GM18861 (cell line): ENCODE measurements around the gene PRAMEF4.
"Not testable (repeated sequence)": the region's sequence is repeated elsewhere in the genome, so short reads cannot be mapped to it uniquely, and the experiment has no call there.

Experiments
- ATAC-seq: cut with Tn5 transposase; IDR thresholded peaks from one replicate; pipeline ENCODE4 v1.9.1; 2021; ENCODE audit not compliant: unreplicated experiment

Gene PRAMEF4

DNA sequence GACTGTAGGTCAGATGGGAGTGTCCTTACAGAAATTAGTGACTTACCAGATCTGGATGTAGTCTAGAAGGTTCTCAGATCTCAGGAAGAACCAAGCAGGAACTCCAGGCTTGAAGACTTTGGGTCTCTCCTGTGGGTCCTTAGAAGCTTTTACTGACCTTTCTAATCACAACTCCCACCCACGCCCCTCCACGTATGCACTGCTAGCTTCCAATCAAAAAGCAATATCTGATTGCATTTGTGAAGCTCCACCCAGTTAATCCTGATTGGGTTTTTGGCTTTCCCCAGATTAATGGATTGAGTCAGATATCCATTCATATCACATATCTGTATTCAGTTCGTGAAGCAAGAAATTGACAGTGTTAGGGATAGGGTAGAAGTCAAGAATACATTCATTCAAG lies at the start of gene PRAMEF4:
Gene PRAMEF4 (minus strand): TSS at position 101 of the 400 bp plus-strand sequence. CDS start 2,807 bp downstream, outside the sequence.
- ATAC-seq, result not testable (repeated sequence)

DNA sequence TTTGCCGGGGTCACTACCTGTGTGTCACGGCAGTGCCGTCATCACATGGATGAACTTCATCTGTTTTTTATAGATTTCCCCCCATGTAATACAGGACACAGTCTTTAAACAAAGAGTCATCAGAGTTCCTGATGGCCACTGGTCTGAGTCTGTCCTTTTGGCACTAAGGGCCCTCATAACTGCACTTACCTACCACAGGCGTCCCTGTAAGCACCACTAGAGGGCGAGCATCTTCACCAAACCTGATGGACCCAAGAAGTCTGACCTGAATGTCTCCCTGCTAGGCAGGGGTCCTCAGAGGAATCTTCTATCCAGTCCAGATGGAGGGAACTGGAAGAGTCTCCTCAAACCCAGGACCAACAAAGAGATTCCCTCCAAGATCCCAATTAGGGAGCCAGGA lies 38.4 kb upstream of the PRAMEF4 start:
- not testable (repeated sequence) for ATAC-seq

DNA sequence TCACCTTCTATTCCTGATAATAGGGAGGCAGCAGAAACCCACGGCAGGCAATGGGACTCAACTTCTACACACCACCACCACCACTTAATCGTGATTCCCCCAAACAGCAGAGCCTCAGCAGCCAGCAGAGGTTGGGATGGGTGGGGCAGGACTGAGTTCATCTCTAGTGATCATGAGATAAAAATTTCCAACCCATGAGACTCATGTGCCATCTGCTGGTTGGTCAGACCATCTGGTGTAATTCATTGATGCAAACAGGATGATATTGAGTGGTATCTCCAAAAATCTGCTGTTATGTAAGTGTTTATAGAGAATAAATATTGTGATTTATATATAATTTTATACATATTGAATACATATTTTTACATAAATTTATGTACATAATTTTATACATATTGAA lies 35.7 kb upstream of the PRAMEF4 start:
- not testable (repeated sequence) for ATAC-seq

DNA sequence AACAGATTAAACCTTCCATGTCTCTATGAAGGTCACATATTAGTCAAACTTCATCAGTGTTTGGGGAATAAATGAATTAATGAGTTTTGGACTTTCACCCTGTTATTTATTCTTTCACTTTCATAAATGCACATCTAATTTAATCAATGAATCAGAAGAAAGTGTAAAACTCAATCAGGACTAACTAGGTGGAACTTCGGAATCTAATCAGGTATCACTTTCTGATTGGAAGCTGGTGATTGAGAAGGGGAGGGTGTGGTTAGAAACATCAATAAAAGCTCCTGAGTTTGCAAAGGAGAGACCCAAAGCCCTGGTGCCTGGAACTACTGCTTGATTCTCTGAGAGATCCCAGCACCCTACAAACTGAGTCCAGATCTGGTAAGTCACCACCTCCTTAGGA lies 30.3 kb upstream of the PRAMEF4 start, which contains the start of gene PRAMEF7:
Gene PRAMEF7 (plus strand): TSS at position 301 of the 400 bp plus-strand sequence. CDS start 1,083 bp downstream, outside the sequence.
- ATAC-seq, result not testable (repeated sequence)

DNA sequence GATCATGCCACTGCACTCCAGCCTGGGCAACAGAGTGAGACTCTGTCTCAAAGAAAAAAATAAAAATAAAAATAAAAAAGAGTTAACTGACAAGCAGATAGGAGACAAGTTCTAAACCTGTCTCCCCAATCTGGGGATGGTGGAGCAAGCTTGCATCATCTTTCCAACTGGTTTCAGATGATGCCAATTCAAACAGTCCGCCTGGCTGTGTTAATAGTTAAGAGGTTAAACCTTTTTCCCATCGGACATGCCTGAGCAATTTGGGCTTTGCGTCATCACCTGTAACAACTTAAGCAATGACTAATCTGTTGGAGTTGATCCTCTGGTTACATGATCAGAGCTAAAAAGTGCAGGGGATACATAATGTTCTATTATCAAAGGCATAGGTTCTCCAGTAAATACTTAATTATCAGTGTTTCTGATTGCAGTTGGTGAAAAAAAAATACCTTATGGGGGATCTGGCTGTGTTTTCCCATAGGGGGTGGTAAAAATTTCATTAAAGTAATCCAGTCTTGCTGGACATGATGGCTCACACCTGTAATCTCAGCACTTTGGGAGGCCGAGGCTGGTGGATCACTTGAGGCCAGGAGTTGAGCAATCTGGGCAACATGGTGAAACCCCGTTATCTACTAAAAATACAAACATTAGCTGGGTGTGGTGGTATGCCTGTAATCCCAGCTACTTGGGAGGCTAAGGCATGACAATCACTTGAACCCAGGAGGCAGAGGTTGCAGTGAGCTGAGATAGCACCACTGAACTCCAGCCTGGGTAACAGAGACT lies 18.0 kb upstream of the PRAMEF4 start:
- ATAC-seq, result not testable (repeated sequence)

DNA sequence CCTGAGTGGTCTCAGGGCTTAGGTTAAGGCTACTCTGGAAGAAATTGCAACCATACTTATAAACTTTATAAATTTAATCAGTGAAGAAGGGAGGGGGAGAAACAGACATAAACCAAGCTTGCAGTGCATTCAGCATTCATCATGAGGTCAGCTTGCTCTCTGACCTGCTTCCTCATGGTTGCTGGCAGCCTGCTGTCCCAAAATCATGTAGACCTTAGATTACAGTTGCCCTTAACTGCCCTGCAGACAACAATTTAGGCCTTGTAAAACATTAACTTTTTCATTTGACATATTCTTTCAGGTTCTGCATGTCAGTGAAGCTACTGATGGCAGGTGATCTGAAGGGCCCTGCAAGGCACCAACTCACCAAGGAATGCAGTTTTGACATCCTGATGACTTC lies 13.2 kb upstream of the PRAMEF4 start:
- ATAC-seq, result not testable (repeated sequence)

DNA sequence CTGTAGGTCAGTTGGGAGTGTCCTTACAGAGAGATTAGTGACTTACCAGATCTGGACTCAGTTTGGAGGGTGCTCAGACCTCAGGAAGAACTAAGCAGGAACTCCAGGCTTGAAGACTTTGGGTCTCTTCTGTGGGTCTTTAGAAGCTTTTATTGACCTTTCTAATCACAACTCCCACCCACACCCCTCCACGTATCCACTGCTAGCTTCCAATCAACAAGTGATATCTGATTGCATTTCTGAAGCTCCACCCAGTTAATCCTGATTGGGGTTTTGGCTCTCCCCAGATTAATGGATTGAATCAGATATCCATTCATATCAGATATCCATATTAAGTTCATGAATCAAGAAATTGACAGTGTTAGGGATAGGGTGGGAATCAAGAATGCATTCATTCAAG lies 12.2 kb upstream of the PRAMEF4 start, which contains the start of gene PRAMEF10:
Gene PRAMEF10 (minus strand): TSS at position 101 of the 400 bp plus-strand sequence. CDS start 2,423 bp downstream, outside the sequence.
- not testable (repeated sequence) for ATAC-seq

DNA sequence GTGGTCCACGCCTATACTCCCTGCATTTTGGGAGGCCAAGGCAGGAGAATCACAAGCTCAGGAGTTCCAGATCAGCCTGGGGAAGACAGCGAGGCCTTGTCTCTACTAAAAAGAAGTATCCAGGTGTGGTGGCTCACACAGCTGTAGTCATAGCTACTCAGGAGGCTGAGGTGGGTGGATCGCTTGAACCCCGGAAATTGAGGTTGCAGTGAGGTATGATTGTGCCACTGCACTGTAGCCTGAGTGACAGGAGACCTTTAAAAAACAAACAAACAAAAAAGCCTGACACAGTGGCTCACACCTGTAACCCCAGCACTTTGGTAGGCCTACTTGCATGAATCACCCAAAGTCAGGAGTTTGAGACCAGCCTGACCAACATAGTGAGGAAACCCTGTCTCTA lies 7.5 kb downstream of the PRAMEF4 start:
- not testable (repeated sequence) for ATAC-seq

DNA sequence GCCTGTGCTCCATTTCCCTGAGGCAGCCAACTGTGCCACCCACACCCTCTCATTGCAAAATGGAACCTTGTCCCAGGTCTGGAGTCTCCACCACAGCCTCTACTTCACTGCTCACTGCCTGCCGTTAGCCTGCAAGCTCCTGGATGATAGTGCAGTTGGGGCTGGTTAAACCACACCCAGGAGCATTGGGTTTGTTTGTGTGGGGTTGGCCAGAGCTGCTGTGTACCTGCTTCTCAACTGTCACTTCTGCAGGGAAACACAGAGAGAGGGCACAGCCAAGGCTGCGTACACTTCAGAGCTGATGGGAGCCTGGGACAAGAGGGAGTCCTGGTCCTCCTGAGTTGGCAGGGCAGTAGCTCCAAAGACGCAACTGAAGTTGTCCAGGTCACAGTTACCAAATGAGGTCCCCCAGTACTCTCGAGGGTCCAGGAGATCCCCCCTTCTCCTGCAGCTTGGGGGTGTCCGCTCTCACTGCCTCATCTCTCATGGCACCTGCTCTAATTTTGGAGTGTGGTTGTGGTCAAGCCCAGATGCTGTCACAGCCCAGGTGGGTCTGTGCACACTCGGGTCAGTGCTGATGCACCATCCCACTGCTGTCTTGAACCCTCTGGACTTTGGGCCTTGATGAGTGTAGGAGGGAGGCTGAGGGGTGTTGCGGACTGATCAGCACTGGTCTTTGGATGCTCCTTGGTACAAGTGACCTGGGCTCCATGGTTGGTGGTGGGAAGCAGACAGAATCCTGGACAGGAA lies 22.7 kb downstream of the PRAMEF4 start:
- not testable (repeated sequence) for ATAC-seq

DNA sequence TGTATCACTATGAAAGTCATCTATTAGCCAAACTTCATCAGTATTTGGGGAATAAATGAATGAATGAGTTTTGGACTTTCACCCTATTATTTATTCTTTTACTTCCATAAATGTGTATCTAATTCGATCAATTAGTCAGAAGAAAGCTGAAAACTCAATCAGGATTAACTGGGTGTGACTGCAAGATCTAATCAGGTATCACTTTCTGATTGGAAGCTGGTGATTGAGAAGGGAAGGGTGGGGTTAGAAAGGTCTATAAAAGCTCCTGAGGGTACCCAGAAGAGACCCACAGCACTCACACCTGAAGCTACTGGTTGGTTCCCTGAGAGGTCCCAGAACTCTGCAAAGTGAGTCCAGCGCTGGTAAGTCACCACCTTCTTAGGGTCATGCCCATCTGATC lies 29.2 kb downstream of the PRAMEF4 start, which contains the start of gene PRAMEF2:
Gene PRAMEF2 (plus strand): TSS at position 301 of the 400 bp plus-strand sequence. CDS start 1,924 bp downstream, outside the sequence.
- ATAC-seq, result not testable (repeated sequence)

DNA sequence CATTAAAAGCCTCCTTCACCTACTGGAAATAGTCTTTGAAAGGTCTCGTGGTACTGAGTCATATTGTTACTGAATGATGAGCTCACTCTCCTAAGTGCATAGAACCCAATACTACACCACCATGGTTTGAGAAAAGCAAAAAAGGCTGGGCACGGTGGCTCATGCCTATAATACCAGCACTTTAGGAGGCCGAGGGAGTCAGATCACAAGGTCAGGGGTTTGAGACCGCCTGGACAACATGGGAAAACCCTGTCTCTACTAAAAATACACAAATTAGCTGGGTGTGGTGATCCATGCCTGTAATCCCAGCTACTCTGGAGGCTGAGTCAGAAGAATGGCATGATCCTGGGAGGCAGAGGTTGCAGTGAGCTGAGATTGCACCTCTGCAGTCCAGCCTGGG lies 34.2 kb downstream of the PRAMEF4 start:
- no peak for ATAC-seq

DNA sequence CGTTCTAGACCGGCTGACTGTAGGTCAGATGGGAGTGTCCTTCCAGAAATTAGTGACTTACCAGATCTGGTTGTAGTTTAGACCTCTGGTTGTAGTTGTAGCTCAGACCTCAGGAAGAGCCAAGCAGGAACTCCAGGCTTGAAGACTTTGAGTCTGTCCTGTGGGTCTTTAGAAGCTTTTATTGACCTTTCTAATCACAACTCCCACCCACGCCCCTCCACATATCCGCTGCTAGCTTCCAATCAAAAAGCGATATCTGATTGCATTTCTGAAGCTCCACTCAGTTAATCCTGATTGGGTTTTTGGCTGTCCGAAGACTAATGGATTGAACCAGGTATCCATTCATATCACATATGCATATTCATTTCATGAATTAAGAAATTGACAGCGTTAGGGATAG lies 37.4 kb downstream of the PRAMEF4 start, which contains the start of gene HNRNPCL1:
Gene HNRNPCL1 (minus strand): TSS at position 101 of the 400 bp plus-strand sequence. CDS start 431 bp downstream, outside the sequence.
- ATAC-seq, result not testable (repeated sequence)

DNA sequence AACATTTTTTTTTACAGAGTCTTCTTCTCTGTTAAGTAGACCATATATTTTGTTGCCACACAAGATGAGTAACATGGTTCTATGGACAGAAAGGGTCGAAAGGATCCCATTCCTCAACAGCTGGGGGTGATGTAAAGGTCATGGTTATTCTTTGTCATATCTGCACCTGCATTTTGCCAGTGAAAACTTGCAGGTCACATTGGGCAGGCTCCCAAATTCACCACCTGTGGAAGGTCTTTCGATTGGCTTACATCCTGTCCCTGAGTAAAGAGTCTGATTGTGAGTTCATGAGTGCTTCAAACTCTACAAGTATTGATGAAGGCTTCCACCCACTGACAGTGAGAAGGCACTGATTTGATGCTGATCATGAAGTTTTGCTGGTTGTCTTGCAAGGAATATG lies 52.8 kb downstream of the PRAMEF4 start:
- not testable (repeated sequence) for ATAC-seq

DNA sequence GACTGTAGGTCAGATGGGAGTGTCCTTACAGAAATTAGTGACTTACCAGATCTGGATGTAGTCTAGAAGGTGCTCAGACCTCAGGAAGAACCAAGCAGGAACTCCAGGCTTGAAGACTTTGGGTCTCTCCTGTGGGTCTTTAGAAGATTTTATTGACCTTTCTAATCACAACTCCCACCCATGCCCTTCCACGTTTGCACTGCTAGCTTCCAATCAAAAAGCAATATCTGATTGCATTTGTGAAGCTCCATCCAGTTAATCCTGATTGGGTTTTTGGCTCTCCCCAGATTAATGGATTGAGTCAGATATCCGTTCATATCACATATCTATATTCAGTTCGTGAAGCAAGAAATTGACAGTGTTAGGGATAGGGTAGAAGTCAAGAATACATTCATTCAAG lies 54.7 kb downstream of the PRAMEF4 start, which contains the start of gene PRAMEF11:
Gene PRAMEF11 (minus strand): TSS at position 101 of the 400 bp plus-strand sequence. CDS start 2,621 bp downstream, outside the sequence.
- not testable (repeated sequence) for ATAC-seq
